Activated CD4-positive, CD25-positive, alpha-beta regulatory T cell (primary cell): Measurements from ENCODE around the gene XK.

Experiments used
- DNase-seq, 4 experiments: peaks; one replicate each; lab custom pipeline; 2025; lab: John Stamatoyannopoulos, UW

The XK gene

DNA sequence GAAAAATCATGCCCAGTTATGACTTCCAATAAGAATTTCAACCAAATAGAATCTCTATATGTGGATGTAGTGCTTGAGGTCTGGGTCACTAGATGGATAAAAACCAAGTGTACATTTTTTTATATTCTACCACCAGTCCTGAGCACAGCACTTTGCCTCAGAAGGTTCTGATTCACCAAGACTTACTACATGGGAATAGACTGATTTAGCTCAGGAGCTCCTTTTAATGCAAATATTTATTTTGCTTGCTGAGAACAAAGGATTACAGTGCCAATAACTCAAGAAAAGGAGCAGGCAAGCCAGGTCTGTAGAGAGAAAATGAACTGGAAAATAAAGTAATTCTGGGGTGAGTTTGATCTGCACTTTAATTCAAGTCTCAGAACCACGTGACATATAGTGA lies 6.4 kb upstream of the XK start:
- no peak for DNase-seq

DNA sequence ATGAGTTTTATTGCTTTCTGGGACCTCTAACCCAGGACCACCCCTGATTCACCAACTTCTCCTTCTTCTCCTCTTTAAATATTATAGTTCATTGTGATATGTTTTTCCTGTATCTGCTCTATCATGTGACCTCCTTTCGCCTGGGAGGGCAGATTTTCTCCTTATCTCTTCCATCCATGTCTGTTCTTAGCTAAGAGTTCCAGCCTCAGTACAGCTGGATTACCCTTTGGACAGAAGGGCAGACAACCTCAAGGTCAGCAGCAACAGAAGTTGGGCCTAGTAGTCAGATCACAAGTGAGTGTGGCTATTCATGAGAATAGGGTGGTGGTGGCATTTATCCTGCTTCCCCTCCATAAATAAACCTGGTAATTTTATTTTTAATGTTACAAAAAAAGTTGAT lies 5.7 kb upstream of the XK start:
- DNase-seq, result no peak

DNA sequence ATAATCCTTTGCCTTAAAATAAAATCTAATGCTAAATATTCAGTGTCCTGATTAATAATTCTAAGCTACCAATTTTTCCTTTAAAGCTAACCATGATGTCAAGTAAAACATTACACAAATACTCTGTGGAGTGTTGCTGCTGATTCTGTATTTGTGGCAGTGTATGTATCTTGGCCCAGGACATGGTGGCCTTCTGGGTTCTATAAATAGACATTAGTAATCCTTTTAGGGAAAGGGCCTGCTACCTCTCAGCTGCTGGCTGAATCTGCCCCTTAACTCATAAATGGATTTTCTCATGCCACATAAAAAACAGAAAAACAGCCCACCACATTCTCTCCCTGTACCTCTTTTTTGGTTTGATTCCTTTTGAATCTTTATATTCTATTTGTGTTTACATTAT lies 1.2 kb upstream of the XK start:
- DNase-seq, result no peak

DNA sequence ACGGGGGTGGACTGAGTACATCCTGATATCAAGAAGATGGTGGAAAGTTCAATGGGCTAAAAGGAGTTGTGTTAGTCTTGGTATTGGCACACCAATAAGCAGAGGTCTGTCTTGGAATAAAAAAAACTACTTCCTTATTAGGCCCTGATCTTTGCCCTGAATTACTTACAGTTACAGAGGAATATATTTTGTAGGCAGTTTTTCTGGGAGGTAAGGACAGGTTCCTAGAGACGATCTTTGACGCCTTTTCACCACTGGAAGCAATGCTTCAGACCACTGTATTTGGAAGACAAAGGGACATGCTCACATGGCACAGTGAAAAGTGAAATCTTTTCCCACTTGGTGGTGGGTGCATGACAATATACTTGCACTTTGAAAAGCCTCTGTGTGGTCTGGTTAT lies 618 bp upstream of the XK start:
- DNase-seq, result no peak

DNA sequence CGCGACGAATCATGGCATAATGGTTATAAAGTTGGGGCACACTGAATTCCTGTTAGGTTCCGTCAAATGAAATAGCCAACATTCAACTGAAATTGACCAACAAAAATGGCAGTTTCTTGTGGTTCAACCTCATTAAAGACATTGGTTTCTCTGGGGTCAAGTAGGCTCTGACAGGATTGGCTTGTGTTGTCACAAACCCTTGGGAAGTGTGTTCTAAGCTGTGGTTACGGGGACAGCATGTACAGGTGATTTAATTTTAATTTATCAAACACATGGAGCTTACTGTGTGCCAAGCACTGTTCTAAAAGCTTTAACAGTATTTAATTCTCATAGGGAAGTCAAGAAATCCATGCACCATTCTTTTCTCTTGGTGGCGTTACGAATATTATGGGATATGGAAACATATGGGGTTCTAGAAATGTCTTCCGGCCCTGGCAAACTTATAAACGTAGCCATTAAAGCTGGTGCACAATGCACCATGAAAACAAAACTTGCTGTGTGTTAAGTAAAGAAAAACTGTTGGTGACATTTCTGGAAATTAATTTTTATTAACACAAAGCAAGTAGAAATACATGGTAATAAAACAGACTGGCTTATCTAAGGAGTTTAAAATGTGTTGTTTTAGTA lies 891 bp downstream of the XK start:
- no peak for DNase-seq

DNA sequence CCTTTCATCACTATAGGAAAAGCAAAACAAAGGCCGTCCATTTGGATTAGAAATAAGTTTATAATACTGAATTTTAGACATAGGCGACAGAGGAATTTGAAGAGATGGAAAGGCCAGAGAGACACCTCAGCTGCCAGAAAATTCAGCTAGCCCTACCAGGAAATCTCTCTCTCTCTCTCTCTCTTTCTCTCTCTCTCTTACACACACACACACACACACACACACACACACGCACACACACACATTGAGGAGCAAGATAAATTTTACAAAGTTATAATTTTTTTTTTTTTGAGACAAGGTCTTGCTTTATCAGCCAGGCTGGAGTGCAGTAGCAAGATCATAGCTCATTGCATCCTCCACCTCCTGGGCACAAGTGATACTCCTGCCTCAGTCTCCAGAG lies 1.4 kb downstream of the XK start:
- DNase-seq, result no peak

DNA sequence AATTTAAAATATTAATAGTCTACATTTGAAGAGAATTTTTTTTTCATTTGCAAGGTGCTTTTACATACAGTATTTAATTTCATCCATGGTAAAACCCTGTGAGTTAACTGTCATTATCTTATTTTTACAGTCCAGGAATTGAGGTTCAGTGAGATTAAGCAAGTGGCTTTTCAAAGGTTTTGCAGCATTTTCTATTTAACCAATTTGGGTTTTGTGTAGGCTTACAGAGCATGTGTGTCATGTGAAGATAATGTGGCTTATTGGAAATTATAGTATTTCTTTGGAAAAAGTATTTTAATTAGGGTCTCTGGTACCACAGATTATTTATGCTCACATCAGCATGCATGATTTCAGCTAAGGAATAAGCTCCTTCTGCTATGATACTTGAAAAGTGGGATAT lies 4.5 kb downstream of the XK start:
- no peak for DNase-seq

DNA sequence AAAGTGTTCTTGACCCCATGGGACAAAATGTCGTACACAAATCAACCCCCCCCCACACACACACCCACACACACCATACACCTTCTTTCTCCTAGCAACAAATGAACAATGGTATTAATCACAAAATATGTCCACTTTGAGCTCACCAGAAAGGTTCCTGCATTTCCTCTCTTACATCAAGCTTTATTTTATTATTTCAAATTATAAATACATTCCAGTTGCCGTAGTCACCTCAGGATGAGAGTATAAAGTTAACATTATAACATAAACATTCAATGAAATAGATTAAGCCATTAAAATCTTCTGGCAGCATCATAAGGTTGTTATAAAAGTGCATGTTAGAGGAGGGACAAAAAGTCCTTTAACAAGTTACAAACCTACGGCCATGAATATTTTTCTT lies 7.3 kb downstream of the XK start:
- no peak for DNase-seq

DNA sequence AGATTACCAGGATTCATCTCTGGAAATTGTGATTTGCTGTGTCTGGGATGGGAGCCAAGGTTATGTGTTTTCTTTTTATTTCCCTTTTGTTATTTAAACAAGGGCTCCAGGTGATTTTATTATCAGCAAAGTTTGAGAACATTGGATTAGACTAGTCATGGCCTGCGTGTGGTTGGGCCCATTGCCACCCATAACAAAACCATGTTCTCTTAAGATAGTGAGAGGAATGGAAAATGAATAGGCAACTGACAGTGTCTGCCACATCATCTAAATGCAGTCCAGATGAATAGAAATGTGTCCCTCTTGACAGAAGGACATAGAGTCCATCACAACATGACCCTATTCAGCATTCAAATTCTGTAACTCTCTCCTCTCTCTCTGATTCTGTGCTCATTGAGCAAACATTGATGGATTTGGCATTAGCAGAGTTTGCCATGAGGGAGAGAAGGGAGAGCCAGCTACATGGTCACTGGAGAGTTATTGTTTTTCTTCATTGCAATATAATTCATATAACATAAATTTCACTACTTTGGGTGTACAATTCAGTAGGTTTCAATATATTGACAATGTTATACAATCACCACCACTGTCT lies 11.7 kb downstream of the XK start:
- DNase-seq, result no peak

DNA sequence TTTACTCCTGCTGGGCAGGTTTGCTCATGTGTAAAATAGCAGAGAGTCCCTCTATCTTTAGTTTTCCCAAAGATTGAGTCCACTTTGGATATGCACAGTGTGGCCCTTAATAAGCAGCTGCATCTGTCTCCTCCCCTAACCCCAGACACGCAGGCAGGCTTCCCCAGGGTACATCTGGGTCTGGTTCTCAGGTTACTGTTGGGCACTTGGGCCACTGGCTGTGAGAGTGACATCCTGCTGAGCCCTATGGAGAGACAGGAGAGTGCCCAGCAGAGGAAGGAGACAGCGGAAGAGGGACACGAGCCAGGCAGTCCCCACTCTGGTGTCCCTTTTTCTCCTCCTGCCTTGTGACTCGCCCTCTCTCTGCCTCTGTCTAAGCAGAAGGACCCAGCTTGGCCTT lies 16.0 kb downstream of the XK start:
- no peak for DNase-seq

DNA sequence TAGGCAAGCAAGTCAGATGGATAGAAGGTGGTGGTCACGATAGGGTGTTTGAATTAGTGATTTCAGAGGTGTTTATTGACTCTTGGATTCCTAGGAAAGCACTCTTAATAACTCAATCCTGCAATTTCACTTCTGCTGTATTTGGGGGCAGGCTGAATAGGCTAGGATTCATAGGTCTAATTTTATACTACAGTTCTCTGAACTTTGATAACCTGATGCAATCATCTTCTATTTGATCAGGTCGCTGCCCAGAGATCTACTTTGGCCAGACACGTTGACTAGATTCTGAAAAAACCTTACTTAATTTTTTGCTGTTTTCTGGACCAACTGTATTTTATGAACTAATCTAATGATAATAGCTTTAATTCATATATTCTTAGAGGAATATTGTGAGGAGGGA lies 26.4 kb downstream of the XK start:
- DNase-seq, result no peak

DNA sequence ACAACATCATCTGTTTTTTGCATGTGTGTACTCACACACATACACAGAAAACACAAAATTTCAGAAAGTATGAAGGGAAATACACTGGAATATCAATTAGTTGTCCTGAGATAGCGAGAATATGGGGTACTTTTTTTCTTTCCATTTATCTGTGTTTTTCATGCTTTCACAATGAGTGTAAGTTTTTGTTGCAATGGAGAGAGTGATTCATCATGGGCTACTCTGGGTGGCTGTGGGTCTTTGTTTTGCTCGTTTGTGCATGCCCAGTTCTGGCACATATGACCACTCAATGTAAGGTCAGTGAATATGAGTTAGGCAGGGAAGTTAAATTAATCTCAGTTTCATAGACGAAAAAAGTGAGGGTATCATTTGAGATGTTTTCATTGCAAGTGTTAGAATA lies 26.9 kb downstream of the XK start:
- no peak for DNase-seq

DNA sequence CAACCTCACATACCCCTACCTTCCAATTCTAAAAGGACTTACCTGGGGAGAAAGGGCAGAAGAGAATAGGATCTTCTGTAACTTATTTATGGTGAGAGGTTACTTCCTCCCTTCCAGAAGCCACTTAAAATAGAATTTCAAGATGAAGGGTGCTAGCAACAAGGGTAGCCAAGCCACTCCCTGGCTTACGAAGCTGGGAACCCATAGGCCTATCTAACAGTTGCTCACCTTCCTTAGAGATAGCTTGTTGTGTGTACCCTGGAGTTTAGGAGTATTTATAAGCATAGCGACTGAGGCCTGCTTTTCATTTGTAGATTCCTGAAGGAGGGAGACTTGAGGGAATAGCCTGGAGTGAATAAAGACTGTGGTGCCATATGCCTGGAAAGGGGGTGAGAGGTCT lies 28.9 kb downstream of the XK start:
- DNase-seq, result no peak

DNA sequence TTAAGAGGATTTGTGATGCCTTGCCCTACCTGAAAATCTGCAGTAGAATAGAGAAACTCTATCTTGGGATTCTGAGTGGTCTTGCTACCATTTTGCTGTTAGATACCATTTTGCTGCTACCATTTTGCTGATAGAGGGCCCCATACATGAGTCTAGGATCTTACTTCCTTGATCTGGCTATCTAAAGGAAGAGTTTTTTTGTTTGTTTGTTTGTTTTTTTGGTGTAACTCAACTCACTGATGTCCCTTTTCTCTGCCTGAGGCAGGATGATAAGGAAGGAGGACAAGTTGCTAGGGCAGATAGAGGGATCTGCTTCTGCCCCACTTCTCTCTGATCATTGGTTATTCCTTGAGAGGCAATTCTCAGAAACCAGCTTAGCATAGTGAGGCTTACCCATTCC lies 31.0 kb downstream of the XK start:
- DNase-seq, result no peak

DNA sequence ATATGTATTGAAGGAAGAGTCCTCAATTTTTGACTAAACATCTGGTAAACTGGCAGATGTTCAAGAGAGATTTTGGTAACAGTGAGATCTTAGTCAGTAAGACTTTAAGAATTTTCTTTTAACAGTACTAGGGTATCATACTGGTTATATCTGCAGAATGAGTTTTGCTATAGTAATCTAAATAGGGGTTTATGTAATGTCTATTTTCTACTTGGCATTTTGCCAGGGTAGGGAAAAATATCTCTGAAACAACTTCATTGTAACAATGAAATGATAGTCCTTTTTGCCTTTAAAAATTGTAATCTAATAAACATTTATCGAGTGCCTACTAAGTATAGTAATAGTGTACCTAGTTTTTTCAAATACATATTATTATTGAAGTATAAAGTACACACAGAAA lies 32.1 kb downstream of the XK start:
- DNase-seq, result no peak

DNA sequence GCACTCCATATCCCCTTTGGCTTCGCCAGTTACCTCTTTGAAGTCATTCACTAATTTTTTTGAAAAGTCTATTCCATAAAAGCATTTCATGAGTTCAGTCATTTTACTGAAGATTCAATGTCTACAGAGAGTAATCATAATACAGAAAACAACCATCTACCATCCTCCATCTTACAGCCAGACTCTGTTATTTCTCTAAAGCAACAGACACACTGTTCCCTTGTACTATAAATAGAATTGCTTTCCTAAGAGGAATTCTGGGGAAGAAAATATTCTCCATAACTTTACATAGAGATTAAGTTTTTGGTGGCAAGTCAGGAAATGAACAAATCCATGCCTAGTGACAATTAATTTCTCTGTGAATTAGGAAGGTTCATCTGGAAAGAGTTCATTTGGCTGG lies 37.0 kb downstream of the XK start:
- no peak for DNase-seq

DNA sequence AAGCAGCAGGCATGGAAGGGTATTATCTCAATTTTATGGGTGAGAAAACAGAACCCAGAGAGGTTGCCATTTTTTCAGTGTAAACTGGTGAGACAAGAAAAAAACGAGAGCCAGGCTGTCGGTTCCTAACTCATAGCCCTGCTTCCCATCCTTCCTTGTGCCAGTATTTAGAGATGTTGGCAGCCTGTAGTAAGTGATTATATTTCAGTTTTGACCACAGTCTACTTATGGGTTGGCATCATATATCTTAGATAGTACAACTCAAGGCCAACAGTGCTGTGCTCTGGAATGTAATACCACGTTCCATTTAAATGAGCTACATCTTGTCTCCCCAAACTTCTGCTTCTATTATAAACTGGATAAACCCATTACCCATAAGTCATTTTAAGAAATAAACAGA lies 40.8 kb downstream of the XK start:
- DNase-seq, result no peak

DNA sequence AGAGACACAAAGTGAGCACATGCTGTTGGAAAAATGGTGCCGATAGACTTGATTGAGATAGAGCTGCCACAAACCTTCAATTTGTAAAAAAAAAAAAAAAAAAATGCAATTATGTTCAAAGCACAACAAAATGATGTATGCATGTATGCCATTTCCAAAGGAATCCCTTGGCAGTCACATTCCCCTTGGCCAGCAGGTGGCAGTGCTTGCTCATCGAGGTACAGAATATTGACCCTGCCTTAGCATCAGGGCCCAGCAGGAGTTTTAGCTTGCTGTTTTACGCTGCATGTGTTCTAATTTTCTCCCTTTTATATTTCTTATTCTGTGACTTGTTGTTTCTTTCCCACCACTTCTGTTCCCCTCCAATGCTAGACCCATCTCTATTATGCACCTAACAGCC lies 59.8 kb downstream of the XK start:
- DNase-seq, result peak; percentile 18 to 50 (median 43)

DNA sequence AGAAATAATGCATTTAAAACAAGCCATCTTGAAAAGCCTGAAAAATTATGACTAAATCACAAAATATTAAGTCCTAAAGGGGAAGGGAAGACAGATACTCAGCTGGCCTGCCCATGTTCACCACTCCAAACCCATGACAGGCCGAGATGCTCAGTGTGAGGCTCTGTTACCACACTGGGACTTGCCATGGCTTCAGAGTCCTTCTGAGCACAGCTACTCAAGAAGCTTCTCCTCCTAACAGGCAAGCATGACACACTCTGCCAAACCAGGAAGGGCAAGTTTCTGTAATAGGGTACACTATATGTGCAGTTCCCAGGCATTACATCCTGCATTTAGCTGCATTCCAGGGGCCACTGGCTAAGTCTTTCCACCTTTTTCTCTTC lies 60.2 kb downstream of the XK start:
- DNase-seq, result no peak

DNA sequence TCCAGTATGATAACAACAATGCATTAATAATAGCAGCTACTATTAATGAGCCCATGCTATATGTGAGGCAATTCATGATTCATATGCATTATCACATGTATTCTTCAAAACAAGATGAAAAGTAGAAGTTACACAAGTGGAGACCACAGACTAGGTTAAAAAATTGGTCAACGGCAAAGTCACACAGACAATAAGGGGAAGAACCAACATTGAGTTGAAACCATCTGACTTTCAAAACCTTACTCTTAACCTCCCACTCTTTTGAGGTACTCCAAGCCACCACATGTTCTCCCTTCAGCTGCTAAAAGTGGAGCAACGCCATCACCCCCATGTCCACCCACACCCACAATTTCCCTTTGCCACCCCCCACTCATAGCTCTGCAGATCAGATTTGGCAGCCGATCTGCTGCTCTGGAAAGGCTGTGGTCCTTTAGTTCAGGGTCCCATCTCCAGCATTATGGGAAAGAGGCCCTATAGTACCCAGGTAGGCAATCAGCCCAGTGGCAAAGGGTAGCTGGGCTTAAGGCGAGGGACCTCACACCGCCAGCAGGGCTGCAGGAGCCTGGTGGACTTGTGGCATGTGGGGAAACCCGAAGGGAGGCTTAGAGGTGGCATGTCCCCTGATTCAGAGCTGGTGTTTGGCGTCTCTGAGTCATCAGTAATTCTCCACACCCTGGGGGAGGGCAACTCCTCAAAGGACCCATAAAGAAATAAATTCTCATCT lies 60.8 kb downstream of the XK start:
- DNase-seq, result peak in 1 of 4 experiments; percentile 0

DNA sequence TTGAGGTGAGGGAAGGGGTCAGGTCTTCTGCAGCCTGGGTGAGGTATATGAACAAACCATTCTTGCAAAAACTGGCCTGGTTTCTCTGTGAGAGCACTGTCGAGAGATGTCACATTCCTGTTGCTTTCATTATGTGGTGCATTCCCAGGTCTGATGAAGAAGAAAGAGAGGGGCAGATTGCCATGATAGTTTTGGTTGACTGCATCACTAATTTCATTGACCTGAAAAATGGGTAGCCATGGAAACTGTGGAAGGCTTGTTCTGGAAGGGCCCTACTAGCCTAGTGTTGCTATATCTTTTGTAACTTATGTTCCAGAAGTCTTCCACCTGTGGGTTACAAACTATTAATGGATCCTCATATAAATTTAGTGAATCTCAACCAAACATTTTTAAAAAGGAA lies 61.4 kb downstream of the XK start:
- DNase-seq, result no peak

DNA sequence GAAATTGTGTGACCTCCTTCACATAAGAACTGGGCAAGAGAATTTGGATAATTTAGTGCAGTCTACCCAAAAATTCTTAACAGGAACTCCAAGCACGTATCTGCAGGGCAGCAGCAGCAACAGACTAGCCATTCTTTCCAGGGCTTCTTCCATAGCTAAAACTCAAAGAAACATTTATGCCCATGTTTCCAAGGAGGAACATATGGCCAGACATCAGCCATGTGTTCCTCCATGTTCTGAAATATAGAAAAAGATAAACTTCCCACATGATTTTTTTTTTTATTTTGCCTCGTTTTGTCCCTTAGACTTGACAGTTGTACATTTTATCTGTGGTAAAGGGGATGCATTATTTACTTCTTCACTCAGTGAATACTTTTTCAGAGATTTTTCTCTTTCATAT lies 66.7 kb downstream of the XK start:
- DNase-seq, result no peak

DNA sequence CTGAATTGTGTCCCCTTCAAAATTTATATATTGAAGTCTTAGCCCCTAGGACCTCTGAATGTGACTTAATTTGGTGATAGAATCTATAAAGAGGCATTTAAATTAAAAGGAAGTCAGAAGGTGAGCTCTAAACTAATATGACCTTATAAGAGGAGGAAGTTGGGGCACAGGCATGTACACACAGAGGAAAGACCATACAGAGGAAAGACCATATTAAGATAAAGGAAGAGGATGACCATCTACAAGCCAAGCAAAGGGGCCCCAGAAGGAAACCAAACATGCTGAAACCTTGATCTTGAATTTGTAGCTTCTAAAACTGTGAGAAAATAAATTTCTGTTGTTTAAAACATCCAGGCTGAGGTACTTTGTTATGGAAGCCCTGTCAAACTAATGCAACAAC lies 67.3 kb downstream of the XK start:
- no peak for DNase-seq

DNA sequence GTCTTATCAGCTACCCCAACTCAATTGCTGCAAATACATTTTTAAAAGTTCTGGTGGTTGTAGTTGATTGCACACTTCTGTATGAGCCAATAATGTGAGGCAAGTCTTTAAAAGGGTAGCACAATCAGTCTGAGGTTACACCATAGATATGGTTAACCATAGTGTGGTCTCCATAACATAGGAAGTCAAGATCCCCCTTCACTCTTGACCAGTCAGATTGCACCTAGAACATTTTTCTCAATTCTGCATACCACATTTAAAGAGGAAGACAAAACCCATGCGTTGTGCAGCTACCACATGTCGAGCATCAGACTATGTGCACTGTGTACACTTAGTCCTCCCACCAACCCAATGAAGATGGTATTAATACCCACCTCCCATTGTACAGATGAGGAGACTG lies 67.8 kb downstream of the XK start:
- DNase-seq, result no peak
